GM20431 (cell line): ENCODE data around the gene ZNF507.

Experiments used
- in situ Hi-C: fragments of 300-500 bp; cut with MseI, MboI; formaldehyde crosslinking; loops from one replicate; pipeline ENCODE4 v1.15.0; 2020; ENCODE audit warnings: low sequenced_read_pairs; ENCODE audit not compliant: unreplicated experiment

ZNF507 gene

DNA sequence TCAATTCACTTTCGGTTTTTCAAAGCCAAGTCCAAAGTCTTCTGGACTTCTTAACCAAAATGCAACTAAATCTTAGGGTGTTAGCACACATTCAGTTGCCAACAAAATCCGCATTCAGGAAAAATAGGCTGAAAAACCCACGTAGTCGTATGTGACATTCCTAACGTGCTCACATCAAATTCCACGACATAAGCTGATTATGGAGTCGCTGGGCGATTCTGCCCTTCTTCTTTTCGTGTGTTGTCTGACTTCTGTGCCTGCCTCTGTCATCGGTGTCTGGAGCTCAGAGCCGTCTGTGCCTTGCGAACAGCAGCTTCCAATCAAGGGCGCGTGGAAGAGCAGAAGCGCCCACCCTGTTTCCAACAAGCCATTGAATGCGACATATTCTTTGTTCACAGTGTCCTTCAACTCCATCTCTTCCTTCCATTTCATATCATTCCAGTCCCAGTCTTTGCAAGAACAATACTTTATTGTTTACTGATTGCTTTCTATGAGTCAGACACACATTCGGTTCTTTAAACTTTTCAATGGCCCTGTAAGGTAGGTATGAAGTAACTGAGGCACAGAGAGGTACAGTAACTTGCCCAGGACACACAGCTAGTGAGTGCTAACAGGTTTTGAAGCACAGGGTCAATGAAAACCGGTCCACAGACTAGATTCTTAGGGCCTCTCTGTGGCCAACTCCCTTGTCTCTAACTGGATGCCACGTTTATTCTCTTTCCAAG is 8.2 kb upstream of the ZNF507 start:
- in situ Hi-C loops = loop anchor here (25.0 kb wide), 1 partner anchor 225 kb away; no protein-coding TSS in a partner anchor

- in situ Hi-C loops = loop anchor here (25.0 kb wide), 1 partner anchor 223 kb away; no protein-coding TSS in a partner anchor
Observed at GRCh38 chr19:32339423-32339822, 6.0 kb upstream of the ZNF507 start.

DNA sequence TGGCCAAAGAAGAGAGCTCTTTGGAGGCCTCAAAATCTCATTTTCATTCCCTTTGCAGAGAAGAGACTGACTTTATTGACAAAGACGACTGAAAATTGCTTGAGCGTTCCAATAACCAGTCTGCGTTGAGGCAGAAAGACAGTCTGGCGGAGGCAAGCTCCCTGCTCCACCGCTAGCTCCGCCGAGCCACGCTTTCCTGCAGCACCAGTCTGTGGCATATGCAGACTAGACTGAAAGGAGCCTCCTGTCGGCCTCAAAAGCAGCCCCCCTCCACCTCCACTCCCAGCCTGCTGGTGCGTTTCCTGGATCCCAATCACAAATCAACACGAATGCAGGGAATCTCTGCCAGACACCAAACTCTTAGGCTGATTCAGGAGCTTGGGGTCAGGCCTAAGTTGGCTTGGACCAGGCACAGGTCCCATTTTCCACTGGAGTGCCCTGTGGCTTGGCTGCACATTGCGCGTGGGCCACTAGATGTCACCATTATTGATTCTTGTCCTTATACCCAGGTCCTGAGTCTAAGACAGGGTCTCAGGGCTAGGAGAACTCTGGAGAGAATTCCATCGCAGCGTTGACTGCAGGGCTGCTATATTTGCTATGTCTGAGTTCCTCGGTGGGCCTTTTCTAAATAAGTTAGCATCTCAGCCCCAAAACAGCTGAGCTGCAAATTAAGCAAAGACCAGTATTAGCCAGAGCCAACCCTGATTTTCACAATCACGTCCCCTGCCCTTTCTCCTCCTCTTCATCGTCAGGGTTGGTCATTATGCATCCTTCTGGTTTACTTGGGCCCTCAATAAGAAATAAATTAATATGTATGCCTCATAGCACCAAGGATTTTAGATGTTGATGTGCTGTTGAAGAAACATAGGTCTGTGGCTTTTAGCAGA is 5.2 kb upstream of the ZNF507 start:
- in situ Hi-C loops = loop anchor here (25.0 kb wide), 1 partner anchor 222 kb away; no protein-coding TSS in a partner anchor

GRCh38 chr19:32342695-32343094 is 2.7 kb upstream of the ZNF507 start:
- in situ Hi-C loops = loop anchor here (25.0 kb wide), 1 partner anchor 220 kb away; no protein-coding TSS in a partner anchor

- in situ Hi-C loops = loop anchor here (25.0 kb wide), 1 partner anchor 219 kb away; no protein-coding TSS in a partner anchor
Observed at GRCh38 chr19:32343550-32344262, 1.7 kb upstream of the ZNF507 start.

GRCh38 chr19:32346901-32347300 is 1.5 kb downstream of the ZNF507 start:
- in situ Hi-C loops = loop anchor here (25.0 kb wide), 1 partner anchor 215 kb away; no protein-coding TSS in a partner anchor

DNA sequence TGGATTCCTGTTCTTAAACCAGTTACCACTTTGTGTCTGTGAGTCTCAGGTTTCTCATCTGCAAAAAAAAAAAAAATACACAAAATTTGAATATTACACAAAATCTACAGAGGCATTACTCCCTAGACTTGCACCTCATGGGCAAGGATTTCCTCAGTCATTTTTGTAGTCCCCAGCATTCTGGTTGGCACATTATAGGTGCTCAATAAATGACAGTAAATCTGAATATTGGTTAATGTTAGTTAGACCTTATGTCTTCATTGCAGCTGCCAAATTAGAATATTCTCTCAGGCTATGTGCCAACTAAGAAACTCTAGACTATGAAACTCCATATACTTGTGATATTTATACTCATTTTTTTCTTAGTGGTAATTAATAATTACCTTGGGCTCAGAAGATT is 2.2 kb downstream of the ZNF507 start:
- in situ Hi-C loops = loop anchor here (25.0 kb wide), 1 partner anchor 215 kb away; no protein-coding TSS in a partner anchor

DNA sequence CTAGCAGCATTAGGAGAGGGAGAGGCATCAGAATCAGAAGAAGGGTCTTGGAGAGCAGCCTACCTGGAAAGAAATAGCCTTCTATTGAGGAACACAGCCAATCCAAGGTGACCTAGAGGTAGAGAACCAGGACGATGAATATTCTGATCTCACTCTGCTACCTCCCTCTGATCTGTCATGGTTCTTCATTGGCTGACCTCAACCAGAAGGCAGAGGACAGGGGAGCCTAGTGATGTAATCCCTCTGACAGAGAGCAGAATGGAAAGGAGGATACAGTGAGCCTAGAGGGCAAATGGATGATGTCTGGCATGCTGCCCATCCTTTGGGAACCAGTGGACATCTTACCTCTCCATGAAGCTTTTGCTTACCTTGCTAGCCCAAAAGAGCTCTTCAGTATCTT is 3.6 kb downstream of the ZNF507 start:
- in situ Hi-C loops = loop anchor here (25.0 kb wide), 1 partner anchor 213 kb away; no protein-coding TSS in a partner anchor

DNA sequence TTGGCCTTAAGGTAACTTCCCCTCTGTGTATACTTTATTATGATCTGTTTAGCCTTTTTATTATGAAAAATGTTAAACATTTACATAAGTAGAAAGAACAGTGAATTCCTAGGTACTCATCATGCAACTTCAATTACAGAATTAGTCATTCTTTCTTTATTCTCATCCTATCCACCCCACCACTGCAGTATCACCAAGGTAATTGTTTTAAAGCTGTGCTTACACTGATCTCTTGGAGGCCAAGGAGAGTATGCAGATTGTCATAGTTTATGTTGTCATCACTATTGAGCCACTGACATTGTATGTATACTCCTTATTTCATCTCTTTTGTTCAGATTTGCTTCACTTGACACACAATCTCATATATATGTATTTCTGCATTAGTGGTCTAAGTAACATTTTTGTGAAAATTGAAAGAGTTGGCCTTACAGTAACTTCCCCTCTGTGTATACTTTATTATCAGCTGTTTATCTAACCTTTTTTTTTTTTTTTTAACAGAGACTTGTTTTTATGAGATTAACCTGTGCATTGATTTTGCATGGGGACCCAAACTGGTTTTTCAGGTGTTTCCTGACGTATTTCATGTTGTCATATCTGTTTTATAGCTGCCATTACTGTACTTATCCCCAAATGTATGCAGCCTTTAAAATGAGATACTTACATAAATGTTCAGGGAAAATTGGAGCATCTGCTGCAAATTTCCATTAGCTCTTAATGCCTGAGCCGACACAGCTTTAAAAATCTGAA is 4.5 kb downstream of the ZNF507 start:
- in situ Hi-C loops = loop anchor here (25.0 kb wide), 1 partner anchor 212 kb away; no protein-coding TSS in a partner anchor

- in situ Hi-C loops = no loop called here
Observed at GRCh38 chr19:32350471-32350865, 5.1 kb downstream of the ZNF507 start.

DNA sequence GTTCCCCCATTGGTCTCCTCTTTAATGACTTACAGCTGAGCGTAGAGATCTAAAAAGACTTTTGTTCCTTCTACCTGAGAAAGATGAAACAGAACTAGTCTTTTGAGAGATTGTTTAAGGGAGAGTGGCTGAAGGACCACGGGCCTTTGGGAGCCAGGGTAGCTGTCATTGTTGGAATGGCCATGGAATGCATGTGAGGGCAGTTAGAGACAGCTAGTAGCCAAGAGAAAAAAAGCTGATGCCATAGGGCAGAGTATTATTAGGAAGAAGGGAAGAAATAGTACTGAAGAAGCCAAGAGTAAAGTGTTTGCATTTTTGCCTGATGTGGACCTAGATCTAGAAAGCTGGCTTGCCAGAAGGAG is 5.6 kb downstream of the ZNF507 start:
- in situ Hi-C loops = no loop called here

DNA sequence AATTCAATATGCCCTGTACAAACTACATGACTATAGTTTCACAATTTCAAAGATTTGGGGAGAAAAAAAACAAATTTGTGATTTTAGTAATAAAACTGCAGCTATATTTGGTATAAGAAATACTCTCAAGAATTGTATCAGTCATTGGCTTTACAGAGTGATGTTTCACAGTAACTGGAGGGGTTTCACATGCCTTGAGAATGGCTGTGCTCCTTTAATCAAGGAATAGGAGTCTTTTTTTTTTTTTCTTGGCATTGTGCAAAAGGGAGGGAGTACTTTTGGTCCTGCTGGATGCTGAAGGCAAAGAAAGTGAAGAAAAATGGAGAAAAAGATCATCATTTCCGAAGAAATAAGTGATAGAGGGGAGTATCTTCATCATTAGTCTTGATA is 6.8 kb downstream of the ZNF507 start:
- in situ Hi-C loops = no loop called here

GRCh38 chr19:32354345-32354744 is 8.9 kb downstream of the ZNF507 start:
- in situ Hi-C loops = no loop called here

DNA sequence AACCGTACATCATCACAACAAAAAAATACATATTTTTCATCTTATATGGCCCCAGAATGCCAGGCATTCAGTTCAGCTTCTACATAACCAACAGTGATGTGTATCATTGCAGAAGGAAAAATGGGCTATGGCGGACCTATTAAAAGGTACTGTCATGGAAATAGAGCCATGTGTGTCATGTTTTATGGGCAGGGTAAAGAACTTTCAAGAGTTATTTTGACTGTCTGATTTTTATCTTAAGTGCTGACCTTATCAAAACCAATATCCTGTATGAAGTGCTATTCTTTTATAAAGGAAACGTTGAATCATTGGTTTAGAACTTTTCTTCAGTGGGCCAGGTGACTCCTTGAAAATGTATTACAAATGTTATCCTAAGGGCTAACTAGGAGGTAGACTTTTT is 9.9 kb downstream of the ZNF507 start:
- in situ Hi-C loops = no loop called here

GRCh38 chr19:32357720-32358119 is 12.3 kb downstream of the ZNF507 start:
- in situ Hi-C loops = no loop called here

DNA sequence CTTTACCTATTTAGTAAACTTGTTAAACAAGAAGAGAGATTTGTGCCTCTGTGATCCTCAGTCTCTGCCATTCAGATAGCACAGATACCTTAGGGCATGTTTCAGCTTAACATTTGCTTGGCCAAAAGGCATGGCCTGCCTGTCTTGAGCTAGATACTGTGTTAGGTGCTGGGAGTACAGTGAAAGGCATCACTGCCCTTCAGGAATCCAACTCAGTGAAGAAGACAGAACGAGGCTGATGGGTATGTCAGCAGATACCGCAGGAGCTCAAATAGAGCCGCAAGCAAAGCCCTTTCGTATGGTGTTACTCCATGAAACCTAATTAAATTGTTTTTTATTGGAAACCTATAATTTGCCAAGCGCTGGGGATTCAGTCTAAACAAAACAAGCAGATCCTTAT is 12.9 kb downstream of the ZNF507 start:
- in situ Hi-C loops = no loop called here

- in situ Hi-C loops = no loop called here
Observed at GRCh38 chr19:32359581-32359980, 14.2 kb downstream of the ZNF507 start.

DNA sequence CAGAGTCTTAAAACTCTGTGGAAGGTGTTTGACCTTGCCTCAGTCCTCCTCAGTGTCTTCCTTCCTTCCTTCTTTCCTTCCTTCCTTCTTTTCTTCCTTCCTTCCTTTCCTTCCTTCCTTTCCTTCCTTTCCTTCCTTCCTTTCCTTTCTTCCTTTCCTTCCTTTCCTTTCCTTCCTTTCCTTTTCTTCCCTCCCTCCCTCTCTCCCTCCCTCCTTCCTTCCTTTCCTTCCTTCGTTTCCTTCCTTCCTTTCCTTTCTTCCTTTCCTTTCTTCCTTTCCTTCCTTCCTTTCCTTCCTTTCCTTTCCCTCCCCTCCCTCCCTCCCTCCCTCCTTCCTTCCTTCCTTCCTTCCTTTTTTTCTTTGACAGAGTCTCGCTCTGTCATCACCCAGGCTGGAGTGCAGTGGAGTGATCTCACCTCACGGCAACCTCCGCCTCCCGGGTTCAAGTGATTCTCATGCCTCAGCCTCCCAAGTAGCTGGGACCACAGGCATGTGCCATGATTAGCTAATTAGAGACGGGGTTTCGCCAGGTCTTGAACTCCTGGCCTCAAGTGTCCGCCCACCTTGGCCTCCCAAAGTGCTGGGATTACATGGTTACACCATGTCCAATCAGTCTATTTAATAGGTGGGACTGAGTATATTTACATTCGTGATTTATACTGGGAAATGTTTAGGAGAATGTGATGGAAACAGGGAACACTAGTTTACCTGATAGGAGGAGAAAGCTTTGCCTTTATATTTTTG is 16.3 kb downstream of the ZNF507 start:
- in situ Hi-C loops = no loop called here

DNA sequence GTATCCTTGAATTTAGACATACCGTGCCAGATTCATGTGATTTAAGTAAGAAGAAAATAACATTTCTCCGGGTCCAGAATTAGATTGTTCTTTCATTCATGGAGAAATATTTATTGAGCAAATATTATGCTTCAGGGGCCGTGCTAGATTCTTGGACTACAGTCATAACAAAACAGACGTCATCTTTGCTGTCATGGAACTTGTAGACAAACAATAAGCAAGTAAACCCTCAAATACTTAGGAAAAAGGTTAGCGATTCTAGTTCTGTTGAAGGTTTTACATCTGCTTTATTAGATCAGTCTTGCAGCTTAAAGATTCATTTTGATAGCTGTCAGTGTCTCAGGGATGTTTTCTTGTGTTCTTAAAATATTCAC is 16.9 kb downstream of the ZNF507 start:
- in situ Hi-C loops = no loop called here
